A673 (cell line): ENCODE results near the gene ZNF18. TPM values are rescaled to one million over a fixed set of nuclear protein-coding genes. Genes with fewer than 3 reads are reported as not detected.
"Not testable (repeated sequence)": the region's sequence is repeated elsewhere in the genome, so short reads cannot be mapped to it uniquely, and the experiment has no call there.

Experiments used
- BruUV-seq: library from RNA; stranded (reverse); fragments of 400-500 nt; replicated peaks from 2 replicates; lab custom pipeline; 2021; lab: Mats Ljungman, UMichigan
- CTCF ChIA-PET: fragments of 300-600 bp; sonication (Branson Sonifier 250); formaldehyde crosslinking; loops from one replicate; lab custom pipeline; 2022; ENCODE audit warnings: antibody characterized with exemption; lab: Charles Lee
- POLR2A ChIA-PET: fragments of 300-600 bp; sonication (Branson Sonifier 250); formaldehyde crosslinking; loops from one replicate; lab custom pipeline; 2022; ENCODE audit warnings: antibody characterized with exemption; ENCODE audit not compliant: low non-redundant PET; lab: Charles Lee
- DNase-seq: peaks from one replicate; pipeline ENCODE4 v3.0.0-alpha.2; 2015; ENCODE audit warnings: low spot score
- H3K27ac ChIP-seq: fragments of 200-600 bp; sonication (generic); 2 replicates; pipeline ENCODE4 v1.5.1; 2016; ENCODE audit warnings: mixed run types, low read depth, mild to moderate bottlenecking, mixed read lengths, antibody characterized with exemption, low read length; ENCODE audit not compliant: poor library complexity, severe bottlenecking
- H3K27me3 ChIP-seq: fragments of 200-600 bp; sonication (generic); replicated peaks from 2 replicates; pipeline ENCODE4 v1.6.1; 2017; ENCODE audit warnings: mixed run types, low read depth, mild to moderate bottlenecking, mixed read lengths, antibody characterized with exemption, low read length; ENCODE audit not compliant: insufficient read depth, poor library complexity
- H3K36me3 ChIP-seq: fragments of 200-600 bp; sonication (generic); 2 replicates; pipeline ENCODE4 v1.6.1; 2016; ENCODE audit warnings: mixed run types, mild to moderate bottlenecking, mixed read lengths, antibody characterized with exemption, low read length; ENCODE audit not compliant: insufficient read depth, poor library complexity, severe bottlenecking
- H3K4me1 ChIP-seq: fragments of 200-600 bp; sonication (generic); 2 replicates; pipeline ENCODE4 v1.6.1; 2017; ENCODE audit warnings: mixed run types, mild to moderate bottlenecking, mixed read lengths, antibody characterized with exemption, low read length; ENCODE audit not compliant: insufficient read depth, poor library complexity, severe bottlenecking
- H3K4me3 ChIP-seq: fragments of 200-600 bp; sonication (generic); 2 replicates; pipeline ENCODE4 v1.5.1; 2016; ENCODE audit warnings: low read depth, mixed run types, mild to moderate bottlenecking, mixed read lengths, low read length; ENCODE audit not compliant: poor library complexity, severe bottlenecking
- H3K9me3 ChIP-seq: fragments of 200-600 bp; sonication (generic); 2 replicates; pipeline ENCODE4 v1.6.1; 2016; ENCODE audit warnings: mixed run types, low read depth, mild to moderate bottlenecking, mixed read lengths, antibody characterized with exemption, low read length; ENCODE audit not compliant: poor library complexity, severe bottlenecking
- EZH2 ChIP-seq: fragments of 200-600 bp; sonication (generic); IDR thresholded peaks from 2 replicates; pipeline ENCODE4 v1.6.1; 2017; ENCODE audit warnings: borderline replicate concordance, low read depth, mild to moderate bottlenecking, mixed read lengths, antibody characterized with exemption, low read length; ENCODE audit not compliant: poor library complexity, severe bottlenecking
- intact Hi-C: fragments of 100-400 bp; cut with micrococcal nuclease; formaldehyde crosslinking; loops from one replicate; pipeline ENCODE4 v1.10.0; 2022; ENCODE audit not compliant: unreplicated experiment
- total RNA-seq: library from RNA; stranded (reverse); gene quantifications from 2 replicates; pipeline ENCODE4 v1.2.3, GENCODE V29; 2021
- TF ChIP-seq, protein P1 (sequence below): fragments of 300-800, 200-600 bp; sonication (generic); conservative IDR thresholded peaks from 2 replicates; pipeline ENCODE4 v1.5.1; 2017; ENCODE audit warnings: low read depth, mild to moderate bottlenecking, antibody characterized with exemption, low read length, moderate library complexity, mixed read lengths

The ZNF18 gene
- total RNA-seq, 1 experiment from 2014 or later, result 11.9 TPM

DNA sequence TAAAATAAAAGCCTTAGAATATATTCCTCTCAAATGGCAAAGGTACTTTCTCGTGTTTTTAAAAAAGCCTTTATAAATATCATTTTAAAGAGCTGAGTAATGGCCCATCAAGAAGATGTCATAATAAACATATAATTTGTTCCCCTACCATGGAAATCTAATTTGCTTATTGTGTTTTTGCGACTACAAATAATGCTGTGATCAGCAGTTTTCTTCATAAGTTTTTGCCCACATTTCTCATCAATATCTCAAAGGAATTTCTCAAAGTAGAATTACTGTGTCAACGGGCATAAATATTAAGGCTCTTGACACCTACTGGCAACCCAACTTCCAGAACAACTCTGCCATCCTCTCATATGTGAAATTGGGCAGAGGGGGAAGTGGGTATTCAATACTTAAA, 17.5 kb downstream of the ZNF18 start:
- Histone ChIP-seq H3K4me3 (no peak overlapping the region), H3K27ac (no peak overlapping the region), H3K36me3 (peaks cover 37% of the 10 kb centered on the region), H3K27me3 (no peaks in the 10 kb centered on the region), H3K9me3 (no peaks in the 10 kb centered on the region), H3K4me1 (peaks cover 10% of the 10 kb centered on the region)
- ChIA-PET POLR2A (interaction anchor here (0.7 kb wide), 1 partner anchor 11 kb away, joined by 3 read pairs; no protein-coding TSS in a partner anchor), CTCF (interaction anchor here (0.6 kb wide), 1 partner anchor 1364 kb away, joined by 4 read pairs; no protein-coding TSS in a partner anchor)
- intact Hi-C loops, result no loop called here
- TF ChIP-seq EZH2, result no peak
- TF ChIP-seq, protein P1, sequence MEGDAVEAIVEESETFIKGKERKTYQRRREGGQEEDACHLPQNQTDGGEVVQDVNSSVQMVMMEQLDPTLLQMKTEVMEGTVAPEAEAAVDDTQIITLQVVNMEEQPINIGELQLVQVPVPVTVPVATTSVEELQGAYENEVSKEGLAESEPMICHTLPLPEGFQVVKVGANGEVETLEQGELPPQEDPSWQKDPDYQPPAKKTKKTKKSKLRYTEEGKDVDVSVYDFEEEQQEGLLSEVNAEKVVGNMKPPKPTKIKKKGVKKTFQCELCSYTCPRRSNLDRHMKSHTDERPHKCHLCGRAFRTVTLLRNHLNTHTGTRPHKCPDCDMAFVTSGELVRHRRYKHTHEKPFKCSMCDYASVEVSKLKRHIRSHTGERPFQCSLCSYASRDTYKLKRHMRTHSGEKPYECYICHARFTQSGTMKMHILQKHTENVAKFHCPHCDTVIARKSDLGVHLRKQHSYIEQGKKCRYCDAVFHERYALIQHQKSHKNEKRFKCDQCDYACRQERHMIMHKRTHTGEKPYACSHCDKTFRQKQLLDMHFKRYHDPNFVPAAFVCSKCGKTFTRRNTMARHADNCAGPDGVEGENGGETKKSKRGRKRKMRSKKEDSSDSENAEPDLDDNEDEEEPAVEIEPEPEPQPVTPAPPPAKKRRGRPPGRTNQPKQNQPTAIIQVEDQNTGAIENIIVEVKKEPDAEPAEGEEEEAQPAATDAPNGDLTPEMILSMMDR, result no peak
- no TSS peak for BruUV-seq
- DNase-seq, result no peak

DNA sequence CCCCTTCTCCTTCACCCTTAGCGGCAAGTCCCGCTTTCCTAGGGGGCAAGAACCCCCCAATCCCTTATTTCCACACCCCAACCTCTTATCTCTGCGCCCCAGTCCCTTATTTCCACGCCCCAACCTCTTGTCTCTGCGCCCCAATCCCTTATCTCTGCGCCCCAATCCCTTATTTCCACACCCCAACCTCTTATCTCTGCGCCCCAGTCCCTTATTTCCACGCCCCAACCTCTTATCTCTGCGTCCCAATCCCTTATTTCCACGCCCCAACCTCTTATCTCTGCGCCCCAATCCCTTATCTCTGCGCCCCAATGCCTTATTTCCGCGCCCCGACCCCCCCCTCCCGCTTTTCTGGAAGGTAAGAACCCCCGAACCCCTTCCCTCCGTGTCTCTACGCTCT, 24.5 kb downstream of the ZNF18 start:
- DNase-seq, H3K27me3 ChIP-seq, POLR2A ChIA-PET, intact Hi-C loops, H3K4me1 ChIP-seq, CTCF ChIA-PET, H3K27ac ChIP-seq, H3K4me3 ChIP-seq, H3K36me3 ChIP-seq, H3K9me3 ChIP-seq, BruUV-seq: not testable (repeated sequence)

DNA sequence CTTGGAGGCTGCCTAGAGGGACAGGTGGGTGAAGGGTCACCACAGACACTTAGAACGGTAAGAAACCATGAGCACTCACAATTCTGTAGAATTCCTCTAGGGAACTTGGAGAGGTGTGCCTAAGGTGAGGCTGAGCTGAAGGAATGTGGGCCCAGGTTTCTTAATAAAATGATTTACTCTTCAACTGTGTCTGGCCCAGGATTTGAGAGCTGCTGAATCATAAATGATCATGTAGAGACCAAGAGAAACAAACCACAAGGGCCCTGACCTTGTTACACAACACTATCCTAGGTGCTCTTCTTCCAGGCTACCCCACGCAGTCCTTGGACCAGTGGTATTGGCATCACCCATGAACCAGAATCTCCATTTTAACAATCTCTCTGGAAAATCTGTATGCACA, 27.7 kb downstream of the ZNF18 start:
- POLR2A ChIA-PET, result no interaction called here
- CTCF ChIA-PET, result no interaction called here
- BruUV-seq, result no TSS peak
- intact Hi-C loops, result no loop called here
- no peaks in the 10 kb centered on the region for H3K36me3 ChIP-seq
- peaks cover 20% of the 10 kb centered on the region for H3K9me3 ChIP-seq
- no peaks in the 10 kb centered on the region for H3K27me3 ChIP-seq
- H3K4me3 ChIP-seq, result no peak overlapping the region
- no peak for TF ChIP-seq EZH2
- TF ChIP-seq, protein P1, result no peak
- H3K4me1 ChIP-seq, result no peaks in the 10 kb centered on the region
- no peak for DNase-seq
- H3K27ac ChIP-seq, result no peak overlapping the region

DNA sequence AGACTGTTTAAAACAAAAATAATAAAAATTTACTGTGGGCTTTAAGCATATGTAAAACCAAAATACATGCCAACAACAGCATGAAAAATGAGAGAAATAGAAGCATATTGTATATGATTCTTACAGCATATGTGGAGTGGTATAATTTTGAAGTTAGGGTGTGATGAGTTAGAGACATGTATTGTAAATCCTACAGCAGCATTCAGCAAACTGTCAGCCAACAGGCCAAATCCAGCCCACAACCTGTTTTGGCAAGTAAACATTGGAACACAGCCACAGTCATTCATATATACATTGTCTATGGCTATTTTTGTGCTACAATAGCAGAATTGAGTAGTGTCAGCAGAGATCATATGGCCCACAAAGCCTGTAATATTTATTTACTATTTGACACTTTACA, 42.3 kb downstream of the ZNF18 start:
- no peak overlapping the region for H3K4me3 ChIP-seq
- intact Hi-C loops, result no loop called here
- H3K27me3 ChIP-seq, result no peaks in the 10 kb centered on the region
- no peaks in the 10 kb centered on the region for H3K4me1 ChIP-seq
- peaks cover 14% of the 10 kb centered on the region for H3K9me3 ChIP-seq
- no peak overlapping the region for H3K27ac ChIP-seq
- BruUV-seq, result no TSS peak
- no peaks in the 10 kb centered on the region for H3K36me3 ChIP-seq
- no peak for DNase-seq
- ChIA-PET POLR2A (no interaction called here), CTCF (no interaction called here)
- TF ChIP-seq, protein P1, result no peak
- TF ChIP-seq EZH2, result no peak
